ENCODE results near the gene MIA2.

GRCh38 chr14:39228509-39229221, 5.0 kb upstream of the MIA2 start:
- TF ChIP-seq POLR2A (IDR thresholded peaks at IDR 0.05) = no peak
- no peak for TF ChIP-seq CTCF (IDR thresholded peaks at IDR 0.05)
